DOHH2 (cell line): ENCODE results near the gene KIAA1328.

Source experiments
- CTCF ChIP-seq: fragments of 200-600 bp; sonication (generic); IDR thresholded peaks from one replicate; pipeline ENCODE4 v1.5.1; 2014; ENCODE audit warnings: antibody characterized with exemption, mild to moderate bottlenecking, low read depth, low read length; ENCODE audit not compliant: poor library complexity, severe bottlenecking
- EZH2phosphoT487 ChIP-seq: fragments of 200-600 bp; sonication (generic); IDR thresholded peaks from 2 replicates; pipeline ENCODE4 v1.6.1; 2017; ENCODE audit warnings: borderline replicate concordance, mild to moderate bottlenecking, antibody characterized with exemption, low read length, moderate library complexity, mixed read lengths

GRCh38 chr18:37254236-37254754 lies 425.4 kb downstream of the KIAA1328 start:
- TF ChIP-seq CTCF: no peak
- no peak for TF ChIP-seq EZH2phosphoT487
